GM18508 (cell line): ENCODE data around the gene FEV.
"Not testable (repeated sequence)": the region's sequence is repeated elsewhere in the genome, so short reads cannot be mapped to it uniquely, and the experiment has no call there.

Source experiments
- ATAC-seq: cut with Tn5 transposase; IDR thresholded peaks from one replicate; pipeline ENCODE4 v1.9.1; 2021; ENCODE audit warnings: moderate number of reproducible peaks; ENCODE audit not compliant: insufficient read depth, unreplicated experiment

The FEV gene

DNA sequence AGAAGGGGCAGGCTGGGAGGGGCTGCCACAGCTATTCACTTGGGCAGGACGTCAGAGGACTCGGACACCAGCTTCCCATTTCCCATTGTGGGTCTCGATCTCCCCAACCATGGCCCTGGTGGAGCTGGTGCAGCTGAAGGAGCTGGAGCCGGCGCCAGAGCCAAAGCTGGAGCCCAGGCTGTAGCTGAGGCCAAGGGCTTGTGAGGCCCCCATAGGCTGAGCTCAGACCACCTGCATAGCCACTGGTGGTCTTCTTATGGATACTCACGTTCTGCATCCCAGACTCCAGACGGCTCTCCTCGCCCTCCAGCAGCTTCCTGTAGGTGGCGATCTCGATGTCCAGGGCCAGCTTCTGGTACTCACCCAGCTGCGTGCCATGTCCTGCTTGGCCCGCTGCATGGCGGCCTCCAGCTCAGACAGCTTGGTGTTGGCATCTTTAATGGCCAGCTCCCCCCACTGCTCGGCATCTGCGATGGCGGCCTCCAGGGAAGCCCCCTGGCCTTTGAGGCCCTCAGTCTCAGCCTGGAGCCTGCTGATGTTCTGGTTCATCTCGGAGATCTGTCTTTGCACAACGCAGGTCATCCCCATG, 31.5 kb downstream of the FEV start:
- no peak for ATAC-seq

- no peak for ATAC-seq
Measured at GRCh38 chr2:218952160-218952559, 32.8 kb downstream of the FEV start.

DNA sequence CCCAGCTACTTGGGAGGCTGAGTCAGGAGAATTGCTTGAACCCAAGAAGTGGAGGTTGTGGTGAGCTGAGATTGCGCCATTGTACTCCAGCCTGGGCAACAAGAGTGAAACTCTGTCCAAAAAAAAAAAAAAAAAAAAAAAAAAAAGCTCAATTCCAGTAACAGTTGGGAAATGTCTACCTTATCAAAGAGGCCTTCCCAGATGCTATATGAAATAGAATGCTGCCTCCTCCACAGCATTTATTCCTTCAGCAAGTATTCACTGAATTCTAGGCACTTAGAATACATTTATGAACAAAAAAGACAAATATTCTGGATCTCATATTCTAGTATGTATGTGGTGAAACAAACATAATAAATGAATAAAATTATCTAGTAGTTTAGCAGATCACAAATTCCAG, 38.4 kb downstream of the FEV start:
- no peak for ATAC-seq

DNA sequence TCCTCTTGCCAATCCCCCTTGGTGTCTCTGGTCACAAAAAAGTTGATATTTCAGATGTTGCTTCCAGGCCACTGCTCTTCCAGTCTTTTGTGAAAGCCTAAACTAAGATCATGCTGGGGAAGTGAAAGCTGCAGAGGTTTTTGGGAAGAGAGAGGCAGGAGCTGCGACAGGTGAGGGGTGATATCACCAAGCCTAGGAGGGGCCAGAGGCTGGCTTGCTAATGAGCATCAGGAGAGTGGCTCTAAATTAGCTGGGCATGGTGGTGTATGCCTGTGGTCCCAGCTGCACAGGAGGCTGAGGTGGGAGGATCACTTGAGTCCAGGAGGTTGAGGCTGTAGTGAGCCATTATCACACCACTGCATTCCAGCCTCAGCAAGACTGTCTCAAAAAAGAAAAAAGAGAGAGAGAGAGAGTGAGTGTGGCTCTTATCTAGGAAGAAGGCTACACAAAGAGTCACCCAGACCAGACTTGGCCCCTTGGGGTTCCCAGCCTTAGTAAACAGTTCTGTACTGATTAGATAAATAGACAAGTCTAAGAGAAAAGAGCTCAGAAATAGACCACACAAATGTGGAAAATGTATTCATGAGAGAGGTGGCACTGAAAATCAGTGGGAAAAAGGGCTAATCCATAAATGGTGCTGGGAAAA, 40.1 kb downstream of the FEV start:
- no peak for ATAC-seq

GRCh38 chr2:218931751-218932150, 53.2 kb downstream of the FEV start:
- ATAC-seq, result not testable (repeated sequence)
